ENCODE measurements around the gene GDF3.

- no peak for TF ChIP-seq TCF7L2 (IDR thresholded peaks at IDR 0.05; ENCODE audit: borderline replicate concordance, low read depth, low read length)
- TF ChIP-seq, protein P1, sequence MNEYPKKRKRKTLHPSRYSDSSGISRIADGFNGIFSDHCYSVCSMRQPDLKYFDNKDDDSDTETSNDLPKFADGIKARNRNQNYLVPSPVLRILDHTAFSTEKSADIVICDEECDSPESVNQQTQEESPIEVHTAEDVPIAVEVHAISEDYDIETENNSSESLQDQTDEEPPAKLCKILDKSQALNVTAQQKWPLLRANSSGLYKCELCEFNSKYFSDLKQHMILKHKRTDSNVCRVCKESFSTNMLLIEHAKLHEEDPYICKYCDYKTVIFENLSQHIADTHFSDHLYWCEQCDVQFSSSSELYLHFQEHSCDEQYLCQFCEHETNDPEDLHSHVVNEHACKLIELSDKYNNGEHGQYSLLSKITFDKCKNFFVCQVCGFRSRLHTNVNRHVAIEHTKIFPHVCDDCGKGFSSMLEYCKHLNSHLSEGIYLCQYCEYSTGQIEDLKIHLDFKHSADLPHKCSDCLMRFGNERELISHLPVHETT (tag by site-specific recombination; IDR thresholded peaks at IDR 0.05) = no peak
- TF ChIP-seq ZNF18 (tag by site-specific recombination; IDR thresholded peaks at IDR 0.05) = no peak
- TF ChIP-seq, protein P2, sequence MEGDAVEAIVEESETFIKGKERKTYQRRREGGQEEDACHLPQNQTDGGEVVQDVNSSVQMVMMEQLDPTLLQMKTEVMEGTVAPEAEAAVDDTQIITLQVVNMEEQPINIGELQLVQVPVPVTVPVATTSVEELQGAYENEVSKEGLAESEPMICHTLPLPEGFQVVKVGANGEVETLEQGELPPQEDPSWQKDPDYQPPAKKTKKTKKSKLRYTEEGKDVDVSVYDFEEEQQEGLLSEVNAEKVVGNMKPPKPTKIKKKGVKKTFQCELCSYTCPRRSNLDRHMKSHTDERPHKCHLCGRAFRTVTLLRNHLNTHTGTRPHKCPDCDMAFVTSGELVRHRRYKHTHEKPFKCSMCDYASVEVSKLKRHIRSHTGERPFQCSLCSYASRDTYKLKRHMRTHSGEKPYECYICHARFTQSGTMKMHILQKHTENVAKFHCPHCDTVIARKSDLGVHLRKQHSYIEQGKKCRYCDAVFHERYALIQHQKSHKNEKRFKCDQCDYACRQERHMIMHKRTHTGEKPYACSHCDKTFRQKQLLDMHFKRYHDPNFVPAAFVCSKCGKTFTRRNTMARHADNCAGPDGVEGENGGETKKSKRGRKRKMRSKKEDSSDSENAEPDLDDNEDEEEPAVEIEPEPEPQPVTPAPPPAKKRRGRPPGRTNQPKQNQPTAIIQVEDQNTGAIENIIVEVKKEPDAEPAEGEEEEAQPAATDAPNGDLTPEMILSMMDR (tag by site-specific recombination; IDR thresholded peaks at IDR 0.05) = no peak
- no peak for TF ChIP-seq PBX3 (CRISPR knock-in tag; IDR thresholded peaks at IDR 0.05)
- TF ChIP-seq ZNF350 (tag by site-specific recombination; IDR thresholded peaks at IDR 0.05) = no peak
- TF ChIP-seq ZNF23 (tag by site-specific recombination; IDR thresholded peaks at IDR 0.05; ENCODE audit: borderline replicate concordance) = no peak
- no peak for TF ChIP-seq ZFHX2 (tag by site-specific recombination; conservative IDR thresholded peaks at IDR 0.05)
- TF ChIP-seq, protein P3, sequence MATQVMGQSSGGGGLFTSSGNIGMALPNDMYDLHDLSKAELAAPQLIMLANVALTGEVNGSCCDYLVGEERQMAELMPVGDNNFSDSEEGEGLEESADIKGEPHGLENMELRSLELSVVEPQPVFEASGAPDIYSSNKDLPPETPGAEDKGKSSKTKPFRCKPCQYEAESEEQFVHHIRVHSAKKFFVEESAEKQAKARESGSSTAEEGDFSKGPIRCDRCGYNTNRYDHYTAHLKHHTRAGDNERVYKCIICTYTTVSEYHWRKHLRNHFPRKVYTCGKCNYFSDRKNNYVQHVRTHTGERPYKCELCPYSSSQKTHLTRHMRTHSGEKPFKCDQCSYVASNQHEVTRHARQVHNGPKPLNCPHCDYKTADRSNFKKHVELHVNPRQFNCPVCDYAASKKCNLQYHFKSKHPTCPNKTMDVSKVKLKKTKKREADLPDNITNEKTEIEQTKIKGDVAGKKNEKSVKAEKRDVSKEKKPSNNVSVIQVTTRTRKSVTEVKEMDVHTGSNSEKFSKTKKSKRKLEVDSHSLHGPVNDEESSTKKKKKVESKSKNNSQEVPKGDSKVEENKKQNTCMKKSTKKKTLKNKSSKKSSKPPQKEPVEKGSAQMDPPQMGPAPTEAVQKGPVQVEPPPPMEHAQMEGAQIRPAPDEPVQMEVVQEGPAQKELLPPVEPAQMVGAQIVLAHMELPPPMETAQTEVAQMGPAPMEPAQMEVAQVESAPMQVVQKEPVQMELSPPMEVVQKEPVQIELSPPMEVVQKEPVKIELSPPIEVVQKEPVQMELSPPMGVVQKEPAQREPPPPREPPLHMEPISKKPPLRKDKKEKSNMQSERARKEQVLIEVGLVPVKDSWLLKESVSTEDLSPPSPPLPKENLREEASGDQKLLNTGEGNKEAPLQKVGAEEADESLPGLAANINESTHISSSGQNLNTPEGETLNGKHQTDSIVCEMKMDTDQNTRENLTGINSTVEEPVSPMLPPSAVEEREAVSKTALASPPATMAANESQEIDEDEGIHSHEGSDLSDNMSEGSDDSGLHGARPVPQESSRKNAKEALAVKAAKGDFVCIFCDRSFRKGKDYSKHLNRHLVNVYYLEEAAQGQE (tag by site-specific recombination; IDR thresholded peaks at IDR 0.05) = no peak
These were observed 14.0 kb downstream of the GDF3 start for GRCh38 chr12:7681535-7681934.

All from HEK293 (cell line).